GM13977 (cell line): ENCODE data around the gene ALDOB.
"Not testable (repeated sequence)": the region's sequence is repeated elsewhere in the genome, so short reads cannot be mapped to it uniquely, and the experiment has no call there.

Experiments used
- DNase-seq: peaks from one replicate; pipeline ENCODE4 v3.0.0; 2012; ENCODE audit warnings: low spot score
- in situ Hi-C: fragments of 300-500 bp; cut with MboI; formaldehyde crosslinking; loops from one replicate; pipeline ENCODE4 v1.12.0; 2022; ENCODE audit warnings: low sequenced_read_pairs, low pct_unique_long_range_greater_than_20kb, mixed read lengths, inconsistent platforms; ENCODE audit not compliant: unreplicated experiment
- TF ChIP-seq, protein P1 (sequence below): IDR thresholded peaks from 2 replicates; pipeline ENCODE4 v1.5.1; 2012; ENCODE audit warnings: mild to moderate bottlenecking, control low read depth; ENCODE audit not compliant: insufficient read depth; ENCODE audit errors: extremely low read depth, missing control alignments

The ALDOB gene

DNA sequence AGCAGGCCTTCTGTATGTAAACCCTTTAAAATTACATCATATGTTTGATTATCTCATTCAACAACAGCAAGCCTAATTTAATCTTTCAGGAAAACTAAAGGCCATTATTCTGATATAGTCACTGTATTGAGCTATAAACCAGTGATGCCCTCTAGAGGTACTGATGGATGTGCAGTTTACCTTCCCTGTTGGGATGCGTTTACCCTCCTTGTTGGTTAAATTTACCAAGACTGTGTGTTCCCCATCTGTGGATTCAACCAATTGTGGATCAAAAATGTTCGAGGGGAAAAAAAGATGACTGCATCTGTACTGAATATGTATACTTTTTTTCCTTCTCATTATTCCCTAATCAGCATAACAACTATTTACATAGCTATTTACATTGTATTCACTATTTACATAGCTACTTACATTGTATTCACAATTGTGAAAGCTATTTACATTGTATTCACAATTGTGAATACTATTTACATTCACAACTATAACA, 47.0 kb downstream of the ALDOB start:
- TF ChIP-seq, protein P1, sequence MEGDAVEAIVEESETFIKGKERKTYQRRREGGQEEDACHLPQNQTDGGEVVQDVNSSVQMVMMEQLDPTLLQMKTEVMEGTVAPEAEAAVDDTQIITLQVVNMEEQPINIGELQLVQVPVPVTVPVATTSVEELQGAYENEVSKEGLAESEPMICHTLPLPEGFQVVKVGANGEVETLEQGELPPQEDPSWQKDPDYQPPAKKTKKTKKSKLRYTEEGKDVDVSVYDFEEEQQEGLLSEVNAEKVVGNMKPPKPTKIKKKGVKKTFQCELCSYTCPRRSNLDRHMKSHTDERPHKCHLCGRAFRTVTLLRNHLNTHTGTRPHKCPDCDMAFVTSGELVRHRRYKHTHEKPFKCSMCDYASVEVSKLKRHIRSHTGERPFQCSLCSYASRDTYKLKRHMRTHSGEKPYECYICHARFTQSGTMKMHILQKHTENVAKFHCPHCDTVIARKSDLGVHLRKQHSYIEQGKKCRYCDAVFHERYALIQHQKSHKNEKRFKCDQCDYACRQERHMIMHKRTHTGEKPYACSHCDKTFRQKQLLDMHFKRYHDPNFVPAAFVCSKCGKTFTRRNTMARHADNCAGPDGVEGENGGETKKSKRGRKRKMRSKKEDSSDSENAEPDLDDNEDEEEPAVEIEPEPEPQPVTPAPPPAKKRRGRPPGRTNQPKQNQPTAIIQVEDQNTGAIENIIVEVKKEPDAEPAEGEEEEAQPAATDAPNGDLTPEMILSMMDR: peak; percentile 22
- in situ Hi-C loops: no loop called here
- DNase-seq: no peak

DNA sequence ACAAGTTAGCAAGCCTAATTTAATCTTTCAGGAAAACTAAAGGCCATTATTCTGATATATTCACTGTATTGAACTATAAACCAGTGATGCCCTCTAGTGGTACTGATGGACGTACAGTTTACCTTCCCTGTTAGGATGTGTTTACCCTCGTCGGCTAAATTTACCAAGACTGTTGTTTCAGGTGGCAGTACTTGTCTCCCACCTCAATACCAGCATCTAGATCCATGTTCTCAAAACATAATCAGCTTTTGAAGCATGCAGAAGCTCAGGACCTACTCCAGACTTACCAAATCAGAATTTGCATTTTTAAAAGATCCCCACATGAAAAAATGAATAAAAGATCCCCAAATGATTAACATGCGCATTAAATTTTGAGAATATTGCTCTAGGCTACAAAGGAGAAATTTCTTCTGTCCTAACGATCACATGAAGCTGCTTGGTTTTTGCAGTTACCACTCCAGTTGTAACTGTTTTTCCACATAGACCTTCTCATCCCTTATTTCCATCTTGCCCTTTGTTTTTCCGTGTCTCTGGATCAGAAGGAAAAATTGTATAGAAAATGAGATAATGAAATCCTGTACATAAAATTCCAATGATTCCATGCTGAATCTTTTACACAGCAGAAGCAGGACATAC, 47.6 kb downstream of the ALDOB start:
- in situ Hi-C loops: no loop called here
- TF ChIP-seq, protein P1: peak; percentile 65
- DNase-seq: no peak

DNA sequence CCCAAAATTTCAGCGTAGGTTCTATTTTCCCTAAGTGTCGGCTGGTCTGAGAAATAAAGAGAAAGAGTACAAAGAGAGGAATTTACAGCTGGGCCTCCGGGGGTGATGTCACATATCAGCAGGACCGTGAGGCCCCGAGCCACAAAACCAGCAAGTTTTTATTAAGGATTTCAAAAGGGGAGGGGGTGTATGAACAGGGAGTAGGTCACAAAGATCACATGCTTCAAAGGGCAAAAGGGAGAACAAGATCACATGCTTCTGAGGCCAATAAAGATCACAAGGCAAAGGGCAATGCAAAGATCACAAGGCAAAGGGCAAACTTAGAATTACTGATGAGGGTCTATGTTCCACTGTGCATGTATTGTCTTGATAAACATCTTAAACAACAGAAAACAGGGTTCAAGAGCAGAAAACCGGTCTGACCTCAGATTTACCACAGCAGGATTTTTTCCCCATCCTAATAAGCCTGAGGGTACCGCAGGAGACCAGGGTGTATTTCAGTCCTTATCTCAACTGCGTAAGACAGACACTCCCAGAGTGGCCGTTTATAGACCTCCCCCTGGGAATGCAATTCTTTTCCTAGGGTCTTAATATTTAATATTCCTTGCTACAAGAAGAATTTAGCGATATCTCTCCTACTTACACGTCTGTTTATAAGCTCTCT, 50.6 kb downstream of the ALDOB start, which contains the start of gene BAAT:
TSS of gene BAAT (minus strand) at position 134 of the 664 bp plus-strand sequence. CDS start 13,602 bp downstream, outside the sequence.
- in situ Hi-C loops, DNase-seq: not testable (repeated sequence)

DNA sequence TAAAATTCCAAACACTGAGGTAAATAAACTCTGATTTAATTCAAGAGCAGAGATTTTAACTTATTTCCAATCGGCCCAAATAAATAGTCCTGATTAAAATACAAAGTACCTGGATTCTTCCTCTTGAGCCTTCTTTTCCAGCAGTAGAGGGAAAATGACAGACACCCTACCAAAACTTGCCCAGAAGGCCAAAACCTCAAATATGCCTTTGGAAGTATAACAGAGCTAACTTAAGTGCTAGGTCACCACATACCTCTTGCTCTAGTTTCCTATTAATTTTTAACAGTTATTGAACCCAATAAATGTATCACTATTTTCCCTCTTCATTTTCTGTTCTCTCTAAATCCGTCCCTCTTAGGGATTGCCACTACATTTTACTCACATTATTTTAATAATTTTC, 52.2 kb downstream of the ALDOB start:
- TF ChIP-seq, protein P1: no peak
- in situ Hi-C loops: no loop called here
- no peak for DNase-seq

DNA sequence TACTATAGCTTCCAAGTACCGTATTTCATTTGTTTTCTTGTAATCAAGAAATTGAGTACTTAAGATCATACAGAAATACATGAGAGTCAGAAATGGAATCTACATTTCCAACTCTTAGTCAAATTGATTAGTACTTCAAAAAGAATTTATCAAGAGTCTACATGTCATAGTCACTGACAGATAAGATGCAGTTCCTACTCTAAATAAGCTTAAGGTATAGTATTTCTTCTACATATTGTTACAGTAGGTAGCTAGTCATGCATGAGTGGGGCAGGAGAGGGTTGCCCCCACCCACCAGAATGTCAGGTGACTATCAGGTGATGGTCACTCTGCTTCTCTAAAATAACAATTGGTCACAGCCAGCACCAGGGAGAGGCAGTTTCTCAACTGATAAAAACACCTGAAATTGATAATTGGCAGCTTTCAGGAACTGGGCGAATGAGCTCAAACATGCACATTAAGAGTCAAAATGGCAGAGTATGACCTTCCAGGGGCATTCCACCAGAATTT, 53.7 kb downstream of the ALDOB start:
- TF ChIP-seq, protein P1: no peak
- in situ Hi-C loops: no loop called here
- no peak for DNase-seq

DNA sequence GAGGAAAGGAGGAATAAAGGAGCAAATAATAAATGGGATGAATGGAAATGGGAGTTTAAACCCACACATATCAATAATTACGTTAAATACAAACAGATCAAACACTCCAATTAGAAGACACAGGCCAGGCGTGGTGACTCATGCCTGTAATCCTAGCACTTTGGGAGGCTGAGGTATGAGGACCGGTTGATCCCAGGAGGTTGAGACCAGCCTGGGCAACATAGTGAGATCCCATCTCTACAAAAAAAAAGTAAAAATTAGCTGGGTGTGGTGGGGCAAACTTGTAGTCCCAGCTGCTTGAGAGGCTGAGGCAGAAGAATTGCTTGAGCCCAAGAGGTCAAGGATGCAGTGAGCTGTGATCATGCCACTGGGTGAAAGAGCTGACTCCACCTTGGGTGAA, 54.5 kb downstream of the ALDOB start:
- TF ChIP-seq, protein P1: no peak
- DNase-seq: no peak
- in situ Hi-C loops: no loop called here

DNA sequence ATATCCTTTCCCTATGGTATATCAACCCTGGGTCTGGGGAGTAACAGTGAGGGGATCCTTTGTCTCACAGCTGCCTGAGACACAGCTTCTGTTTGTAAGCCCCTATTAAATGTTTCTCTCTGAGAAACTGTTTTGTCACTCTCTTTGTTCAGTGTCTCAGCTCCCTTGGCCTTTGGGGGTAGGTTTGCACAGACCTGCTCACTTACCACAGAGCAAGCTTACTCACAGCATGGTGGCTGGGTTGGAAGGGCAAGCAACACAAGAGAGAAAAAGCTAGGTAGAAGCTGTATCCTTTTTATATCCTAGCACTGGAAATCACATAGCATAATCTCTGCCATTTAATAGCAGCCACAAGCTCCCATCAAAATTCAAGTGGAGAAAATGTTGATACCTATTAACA, 55.3 kb downstream of the ALDOB start:
- in situ Hi-C loops: no loop called here
- no peak for DNase-seq
- TF ChIP-seq, protein P1: no peak
